HepG2 (cell line): Measurements from ENCODE around the gene NTN3.

Experiments used
- BRCA1 ChIP-seq: sonication (generic); formaldehyde crosslinking; IDR thresholded peaks from 2 replicates; pipeline ENCODE4 v1.4.0; 2020; ENCODE audit warnings: missing genetic modification reagents
- CHD2 ChIP-seq: IDR thresholded peaks from 2 replicates; pipeline ENCODE4 v1.6.1; 2011; ENCODE audit warnings: low read depth, low read length, improper control_type of control experiment
- CHD4 ChIP-seq: fragments of 200-600 bp; sonication (generic); IDR thresholded peaks from 2 replicates; pipeline ENCODE4 v1.7.0; 2017; ENCODE audit warnings: mild to moderate bottlenecking, low read length, borderline replicate concordance
- TEAD2 ChIP-seq: sonication (generic); formaldehyde crosslinking; IDR thresholded peaks from 2 replicates; pipeline ENCODE4 v1.9.0; 2021; ENCODE audit warnings: missing genetic modification reagents
- ZBTB7A ChIP-seq: sonication (generic); formaldehyde crosslinking; IDR thresholded peaks from 2 replicates; pipeline ENCODE4 v1.8.0; 2022; ENCODE audit warnings: mild to moderate bottlenecking, missing genetic modification reagents
- ZNF33B ChIP-seq: sonication (generic); formaldehyde crosslinking; IDR thresholded peaks from 2 replicates; pipeline ENCODE4 v1.5.1; 2020; ENCODE audit warnings: mild to moderate bottlenecking, missing genetic modification reagents
- ZNF780A ChIP-seq: sonication (generic); formaldehyde crosslinking; IDR thresholded peaks from 2 replicates; pipeline ENCODE4 v1.8.0; 2022; ENCODE audit warnings: mild to moderate bottlenecking, missing genetic modification reagents, moderate library complexity

- TF ChIP-seq ZBTB7A (no peak), ZNF33B (no peak), TEAD2 (CRISPR knock-in tag) (no peak), CHD4 (no peak), CHD2 (no peak), BRCA1 (no peak), ZNF780A (CRISPR knock-in tag) (no peak)
These were observed 8.8 kb upstream of the NTN3 start for GRCh38 chr16:2462031-2462866.
